Measurements from ENCODE around the gene SCAF11.

Gene SCAF11

GRCh38 chr12:45981075-45981837 is 9.1 kb downstream of the SCAF11 start:
- no peak for DNase-seq (ENCODE audit: low spot score)

GRCh38 chr12:45980540-45980939 is 9.8 kb downstream of the SCAF11 start:
- DNase-seq (ENCODE audit: low spot score), result no peak

- no peak for DNase-seq (ENCODE audit: low spot score)
These were observed 12.3 kb downstream of the SCAF11 start for GRCh38 chr12:45978108-45978507.

GRCh38 chr12:45977620-45978019 is 12.8 kb downstream of the SCAF11 start:
- DNase-seq (ENCODE audit: low spot score), result no peak

- no peak for DNase-seq (ENCODE audit: low spot score)
These were observed 14.9 kb downstream of the SCAF11 start for GRCh38 chr12:45975506-45975905.

GRCh38 chr12:45974883-45975282 is 15.5 kb downstream of the SCAF11 start:
- DNase-seq (ENCODE audit: low spot score), result no peak

- DNase-seq (ENCODE audit: low spot score), result no peak
These were observed 16.1 kb downstream of the SCAF11 start for GRCh38 chr12:45974171-45974719.

- DNase-seq (ENCODE audit: low spot score), result no peak
These were observed 16.8 kb downstream of the SCAF11 start for GRCh38 chr12:45973526-45973925.

- no peak for DNase-seq (ENCODE audit: low spot score)
These were observed 20.0 kb downstream of the SCAF11 start for GRCh38 chr12:45970391-45970790.

GRCh38 chr12:45969084-45969483 is 21.3 kb downstream of the SCAF11 start:
- no peak for DNase-seq (ENCODE audit: low spot score)

GRCh38 chr12:45966486-45966885 is 23.9 kb downstream of the SCAF11 start:
- no peak for DNase-seq (ENCODE audit: low spot score)

- no peak for DNase-seq (ENCODE audit: low spot score)
These were observed 27.6 kb downstream of the SCAF11 start for GRCh38 chr12:45962553-45963325.

- no peak for DNase-seq (ENCODE audit: low spot score)
These were observed 30.6 kb downstream of the SCAF11 start for GRCh38 chr12:45959728-45960127.

GRCh38 chr12:45959025-45959424 is 31.3 kb downstream of the SCAF11 start:
- no peak for DNase-seq (ENCODE audit: low spot score)

- no peak for DNase-seq (ENCODE audit: low spot score)
These were observed 41.8 kb downstream of the SCAF11 start for GRCh38 chr12:45948546-45948945.

- DNase-seq (ENCODE audit: low spot score), result no peak
These were observed 43.9 kb downstream of the SCAF11 start for GRCh38 chr12:45946435-45946834.

GRCh38 chr12:45944771-45945170 is 45.6 kb downstream of the SCAF11 start:
- no peak for DNase-seq (ENCODE audit: low spot score)

GRCh38 chr12:45939759-45940158 is 50.6 kb downstream of the SCAF11 start:
- no peak for DNase-seq (ENCODE audit: low spot score)

- no peak for DNase-seq (ENCODE audit: low spot score)
These were observed 51.8 kb downstream of the SCAF11 start for GRCh38 chr12:45938566-45938965.

- peak; percentile 42 for DNase-seq (ENCODE audit: low spot score)
These were observed 55.4 kb downstream of the SCAF11 start for GRCh38 chr12:45934956-45935355.

- no peak for DNase-seq (ENCODE audit: low spot score)
These were observed 56.9 kb downstream of the SCAF11 start for GRCh38 chr12:45933504-45933903.

- DNase-seq (ENCODE audit: low spot score), result no peak
These were observed 60.0 kb downstream of the SCAF11 start for GRCh38 chr12:45930369-45930768.

- DNase-seq (ENCODE audit: low spot score), result no peak
These were observed 62.1 kb downstream of the SCAF11 start for GRCh38 chr12:45928309-45928708.
